ENCODE results near the gene FBXL17.
"Not testable (repeated sequence)": the region's sequence is repeated elsewhere in the genome, so short reads cannot be mapped to it uniquely, and the experiment has no call there.

The FBXL17 gene

DNA sequence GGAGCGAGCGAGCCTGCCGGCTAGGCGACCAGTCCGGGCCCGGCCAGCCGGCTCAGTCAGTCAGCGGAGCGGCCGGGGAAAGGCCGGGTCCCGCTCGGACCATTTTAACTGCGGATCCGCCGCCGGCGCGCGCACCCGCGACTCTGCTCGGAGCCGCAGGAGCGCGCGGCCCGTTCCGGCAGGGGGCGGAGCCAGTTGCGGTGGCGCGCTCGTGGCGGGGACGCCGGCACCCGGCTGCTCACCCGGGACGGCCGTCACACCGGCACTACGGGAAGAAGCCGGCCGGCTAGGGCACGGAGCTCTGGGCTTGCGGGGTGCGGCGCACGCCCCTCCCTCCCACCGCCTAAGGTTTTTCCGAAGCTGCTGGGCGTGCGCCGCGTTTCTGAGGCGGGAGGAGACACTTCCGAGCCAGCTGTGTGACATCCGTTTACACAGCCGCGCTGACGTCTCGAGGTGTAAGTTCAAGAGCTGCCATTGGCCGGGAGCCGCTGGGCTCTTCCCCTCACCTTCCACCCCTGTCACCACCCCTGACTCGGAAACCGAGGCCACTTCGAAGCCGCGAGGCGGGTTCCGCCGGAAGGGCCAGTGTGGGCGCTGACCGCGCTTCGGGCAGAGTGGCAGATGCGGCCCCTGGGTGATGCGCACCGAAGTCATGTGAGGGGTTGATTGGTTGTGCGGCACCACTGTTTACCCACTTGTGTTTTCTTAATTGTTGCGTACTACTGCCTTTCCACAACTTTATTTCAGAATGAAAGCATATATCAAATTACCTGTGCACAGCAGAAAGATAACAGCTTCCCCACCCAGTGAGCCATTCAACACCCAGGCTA, at the start of gene FBXL17:
TSS of gene FBXL17 (minus strand) at position 145 of the 830 bp plus-strand sequence.
- peak; percentile 97 for DNase-seq

DNA sequence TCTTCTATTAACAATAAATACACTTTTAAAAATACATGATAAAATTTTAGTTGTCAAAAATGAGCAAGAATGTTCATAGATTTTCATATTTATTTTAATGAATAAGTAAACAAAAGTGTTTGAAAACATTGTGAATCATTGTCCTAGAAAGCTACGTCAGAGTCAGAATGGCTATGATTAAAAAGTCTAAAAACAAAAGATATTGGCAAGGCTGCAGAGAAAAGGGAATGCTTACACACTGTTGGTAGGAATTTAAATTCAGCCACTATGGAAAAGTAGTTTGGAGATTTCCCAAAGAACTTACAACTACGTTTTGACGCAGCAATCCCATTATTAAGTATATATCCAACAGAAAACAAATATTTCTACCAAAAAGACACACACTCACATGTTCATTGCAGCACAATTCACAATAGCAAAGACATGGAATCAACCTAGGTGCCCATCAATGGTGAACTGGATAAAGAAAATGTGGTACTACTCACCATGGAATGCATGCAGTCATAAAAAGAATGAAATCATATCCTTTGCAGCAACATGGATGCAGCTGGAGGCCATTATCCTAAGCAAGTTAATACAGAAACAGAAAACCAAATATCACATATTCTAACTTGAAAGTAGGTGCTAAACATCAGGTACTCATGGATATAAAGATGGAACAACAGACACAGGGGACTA, 49.2 kb upstream of the FBXL17 start:
- DNase-seq, result no peak

DNA sequence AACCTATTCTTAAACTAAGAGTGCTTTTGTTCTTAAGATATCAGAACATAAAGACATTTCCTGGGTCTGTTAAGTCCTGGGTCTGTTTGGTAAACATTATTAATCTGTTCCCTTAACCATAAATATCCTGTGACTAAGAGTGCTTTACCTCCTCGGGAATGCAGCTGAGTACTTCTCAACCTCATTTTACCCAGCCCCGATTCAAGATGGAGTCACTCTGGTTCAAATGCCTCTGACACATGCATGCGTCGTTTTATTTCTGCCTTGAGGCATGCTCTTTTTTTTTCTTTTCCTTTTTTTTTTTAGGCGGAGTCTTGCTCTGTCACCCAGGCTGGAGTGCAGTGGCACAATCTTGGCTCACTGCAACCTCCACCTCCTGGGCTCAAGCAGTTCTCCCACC, 39.8 kb upstream of the FBXL17 start:
- DNase-seq, result no peak

DNA sequence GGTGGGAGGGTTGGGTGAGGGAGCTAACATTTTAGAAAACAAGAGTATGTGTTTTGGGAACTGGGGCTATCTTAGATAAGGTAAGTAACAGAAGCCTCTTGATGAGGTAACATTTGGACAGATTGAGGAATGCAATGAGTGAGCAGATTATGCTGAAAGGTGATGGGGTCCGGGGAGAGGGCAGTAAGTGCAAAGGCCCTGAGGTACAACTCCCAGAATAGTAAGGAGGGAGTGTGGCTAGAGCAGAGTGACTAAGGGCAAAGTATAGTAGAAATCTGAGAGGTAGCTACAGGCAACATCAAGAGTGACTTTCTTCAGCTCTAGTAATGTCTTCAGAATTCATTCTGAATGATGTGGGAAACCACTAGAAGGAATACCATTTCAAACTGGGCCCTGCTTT, 38.9 kb upstream of the FBXL17 start:
- DNase-seq, result no peak

DNA sequence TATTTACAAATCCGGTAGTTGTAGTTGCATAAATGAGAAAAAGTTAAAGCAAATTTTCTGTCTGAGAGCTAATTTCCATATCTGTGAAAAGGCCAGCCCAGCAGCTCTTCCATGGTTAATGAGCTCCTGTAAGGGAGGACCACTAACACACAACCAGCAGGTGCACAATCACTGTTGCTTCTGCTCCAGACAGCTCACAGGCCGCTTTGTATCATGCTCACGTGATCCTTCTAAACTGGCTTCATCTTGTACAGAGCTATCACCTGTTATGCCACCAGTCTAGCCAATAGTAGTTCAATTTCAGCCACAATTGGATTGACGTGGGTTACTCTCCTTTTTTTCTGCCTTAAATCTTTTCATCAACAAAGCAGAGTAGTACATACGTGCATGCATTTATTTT, 38.3 kb upstream of the FBXL17 start:
- DNase-seq, result no peak

DNA sequence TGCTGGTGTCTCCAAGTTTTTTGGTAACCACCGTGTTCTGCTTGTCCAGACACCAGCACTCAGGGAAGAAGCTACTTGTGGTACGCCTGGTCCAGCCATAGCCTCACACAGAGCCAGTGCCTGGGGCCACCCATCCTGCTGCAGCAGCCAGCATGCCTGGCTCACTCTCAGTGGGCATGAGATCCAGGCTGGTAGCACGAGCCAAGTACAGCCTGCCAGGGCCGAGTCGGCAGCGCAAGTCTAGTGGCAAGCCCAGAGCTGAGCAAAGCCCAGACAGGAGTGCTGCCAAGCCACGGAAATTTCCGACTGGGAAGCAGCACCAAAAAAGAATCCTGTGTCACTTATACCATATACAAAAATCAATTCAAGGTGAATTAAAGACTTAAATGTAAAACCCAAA, 36.3 kb upstream of the FBXL17 start:
- no peak for DNase-seq

DNA sequence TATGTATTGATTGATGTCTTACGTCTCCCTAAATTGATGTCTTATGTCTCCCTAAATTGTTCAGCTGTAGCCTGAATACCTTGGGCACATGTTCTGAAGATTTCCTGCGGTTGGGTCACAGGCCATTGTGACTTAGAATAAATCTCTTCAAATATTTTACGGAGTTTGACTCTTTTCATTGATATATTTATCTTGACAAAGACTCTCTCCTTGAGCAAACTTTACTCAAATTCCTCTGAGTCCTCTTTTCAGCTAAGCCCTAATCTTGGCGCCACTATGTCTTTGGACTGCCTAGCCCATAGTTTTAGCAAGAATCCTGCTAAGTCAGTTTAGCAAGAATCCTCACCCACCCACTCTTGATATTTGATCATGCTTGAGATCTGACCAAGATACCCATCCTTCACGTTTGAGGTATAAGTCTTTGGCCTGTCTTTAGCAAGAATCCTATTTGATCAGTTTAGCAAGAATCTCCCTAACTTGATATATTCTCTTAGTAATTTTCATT, 35.3 kb upstream of the FBXL17 start:
- no peak for DNase-seq

DNA sequence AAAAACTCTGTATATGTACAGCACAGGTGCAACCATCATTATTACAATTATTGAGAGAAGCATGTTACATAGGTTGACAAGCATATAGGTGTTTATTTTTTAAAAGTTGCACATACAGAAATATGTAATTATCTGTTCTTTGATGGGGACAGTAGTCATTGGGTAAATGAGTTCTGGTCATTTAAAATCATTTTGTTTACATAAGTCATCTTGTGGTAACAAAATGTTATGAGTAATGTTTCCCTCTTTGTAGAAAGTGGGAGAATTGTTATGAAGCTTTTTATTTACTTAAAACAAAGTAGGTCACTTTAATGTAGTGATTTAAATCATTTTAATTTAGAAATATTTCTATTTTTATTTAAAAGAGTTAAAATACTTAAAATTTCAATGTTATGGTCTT, 33.8 kb upstream of the FBXL17 start:
- DNase-seq, result no peak

DNA sequence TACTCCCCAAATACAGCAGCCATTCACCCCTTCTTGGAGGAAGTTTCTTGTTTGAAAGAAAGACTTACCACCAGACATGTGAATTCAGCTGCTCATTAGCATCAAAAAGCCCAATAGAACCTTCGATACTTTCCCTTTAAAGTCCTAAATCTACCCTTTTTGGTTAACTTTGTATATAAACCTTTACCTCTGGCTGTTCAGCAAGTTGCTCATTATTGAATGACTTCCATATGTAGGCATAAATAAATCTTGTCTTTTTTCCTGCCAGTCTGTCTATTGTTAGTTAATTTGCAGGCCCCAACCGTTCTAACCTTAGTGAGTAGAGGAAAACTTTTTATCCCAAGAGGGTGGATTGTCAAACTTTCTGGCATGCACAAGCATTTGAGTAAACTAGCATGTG, 27.9 kb upstream of the FBXL17 start:
- no peak for DNase-seq

DNA sequence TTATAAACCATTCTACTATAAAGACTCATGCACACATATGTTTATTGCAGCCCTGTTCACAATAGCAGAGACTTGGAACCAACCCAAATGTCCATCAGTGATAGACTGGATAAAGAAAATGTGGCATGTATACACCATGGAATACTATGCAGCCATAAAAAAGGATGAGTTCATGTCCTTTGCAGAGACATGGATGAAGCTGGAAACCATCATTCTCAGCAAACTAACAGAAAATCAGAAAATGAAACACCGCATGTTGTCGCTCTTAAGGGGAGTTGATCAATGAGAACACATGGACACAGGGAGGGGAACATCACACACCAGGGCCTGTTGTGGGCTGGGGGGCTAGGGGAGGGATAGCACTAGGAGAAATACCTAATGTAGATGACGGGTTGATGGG, 23.3 kb upstream of the FBXL17 start:
- DNase-seq, result not testable (repeated sequence)

DNA sequence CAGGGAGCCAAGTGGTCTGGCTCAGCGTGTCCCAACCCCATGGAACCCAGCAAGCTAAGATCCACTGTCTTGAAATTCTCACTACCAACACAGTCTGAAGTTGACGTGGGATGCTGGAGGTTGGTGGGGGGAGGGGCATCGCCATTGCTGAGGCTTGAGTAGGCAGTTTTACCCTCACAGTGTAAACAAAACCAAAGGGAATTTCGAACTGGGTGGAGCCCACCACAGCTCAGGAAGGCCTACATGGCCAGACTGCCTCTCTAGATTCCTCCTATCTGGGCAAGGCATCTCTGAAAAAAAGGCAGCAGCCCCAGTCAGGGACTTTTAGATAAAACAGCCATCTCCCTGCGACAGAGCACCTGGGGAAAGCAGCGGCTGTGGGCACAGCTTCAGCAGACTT, 17.1 kb upstream of the FBXL17 start:
- DNase-seq, result no peak

DNA sequence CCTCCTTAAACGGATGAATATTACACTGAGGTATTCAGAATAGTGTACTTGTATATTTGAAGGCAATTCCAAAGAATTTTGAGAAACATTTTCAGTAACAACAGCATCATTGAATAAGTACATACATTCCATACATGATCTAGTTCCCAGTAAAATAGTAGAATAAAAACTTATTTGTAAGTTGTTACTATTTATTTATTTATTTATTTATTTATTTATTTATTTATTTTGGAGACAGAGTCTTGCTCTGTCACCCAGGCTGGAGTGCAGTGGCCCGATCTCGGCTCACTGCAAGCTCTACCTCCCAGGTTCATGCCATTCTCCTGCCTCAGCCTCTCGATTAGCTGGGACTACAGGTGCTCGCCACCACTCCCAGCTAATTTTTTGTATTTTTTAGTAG, 14.9 kb upstream of the FBXL17 start:
- DNase-seq, result not testable (repeated sequence)

DNA sequence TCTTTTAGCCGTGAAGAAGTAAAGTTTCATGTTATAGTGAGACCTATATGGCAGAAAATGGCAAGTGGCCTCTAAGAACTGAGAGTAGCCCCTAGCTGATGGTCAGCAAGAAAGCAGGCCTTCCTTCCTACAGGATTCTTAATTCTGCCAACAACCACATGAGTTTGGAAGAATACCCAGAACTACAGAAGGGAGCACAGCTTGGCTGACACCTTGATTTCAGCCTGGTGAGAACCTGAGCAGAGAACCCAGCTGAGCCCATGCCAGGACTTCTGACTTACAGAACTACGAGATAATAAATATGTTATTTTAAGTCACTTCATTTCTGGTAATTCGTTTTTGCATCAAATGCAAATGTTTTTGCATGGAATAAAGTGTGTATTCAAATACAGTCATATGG, 5.9 kb upstream of the FBXL17 start:
- no peak for DNase-seq

DNA sequence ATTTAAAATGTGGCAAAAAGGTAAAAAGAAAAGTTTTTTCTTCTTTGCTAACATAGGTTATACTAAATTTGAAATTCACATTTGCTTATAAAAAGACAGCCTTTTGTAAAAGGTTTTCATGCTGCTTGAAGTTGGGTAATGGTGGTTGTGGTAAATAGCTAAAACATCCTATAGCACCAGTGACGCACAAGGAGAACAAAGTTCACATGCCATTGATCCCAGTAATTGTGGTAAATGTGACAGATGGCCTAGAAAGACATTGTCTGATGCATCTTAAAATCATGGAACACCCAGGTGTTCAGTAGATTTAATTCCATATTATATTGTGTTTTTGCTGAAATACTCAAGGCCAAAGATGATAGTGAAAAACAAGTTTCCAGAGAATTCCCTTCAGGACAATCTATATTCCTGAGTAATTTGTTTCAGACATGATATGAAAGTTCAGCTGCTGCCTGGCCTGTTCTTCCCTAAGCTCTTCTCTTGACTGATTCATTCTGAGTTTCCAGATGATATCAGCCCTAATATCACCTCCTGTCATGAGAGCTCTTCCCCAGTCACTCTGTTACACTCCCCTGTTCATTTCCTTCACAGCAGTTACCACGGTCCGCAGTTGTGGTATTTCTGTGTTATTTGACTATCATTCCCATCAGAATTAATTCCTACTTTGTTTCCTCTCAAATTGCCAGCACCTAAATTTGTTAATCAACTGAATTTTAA, 4.6 kb upstream of the FBXL17 start:
- no peak for DNase-seq

DNA sequence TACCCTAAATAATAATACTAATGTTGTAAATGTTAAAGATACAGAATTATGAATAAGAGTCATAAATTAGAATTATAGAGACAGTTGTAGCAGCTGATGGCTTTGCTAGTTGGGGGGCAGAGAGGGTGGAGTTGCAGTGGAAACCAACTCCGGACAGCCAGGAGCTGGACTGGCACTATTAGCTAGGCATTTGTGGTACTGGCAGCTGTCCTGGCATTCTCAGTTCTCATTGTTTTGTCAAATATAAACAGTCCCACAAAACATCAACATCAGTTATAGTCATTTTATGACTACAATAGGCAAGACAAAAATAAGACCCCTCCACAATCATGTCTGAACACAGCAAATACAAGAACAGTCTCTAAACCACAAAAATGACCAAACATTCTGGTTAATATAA, 2.8 kb upstream of the FBXL17 start:
- DNase-seq, result no peak

DNA sequence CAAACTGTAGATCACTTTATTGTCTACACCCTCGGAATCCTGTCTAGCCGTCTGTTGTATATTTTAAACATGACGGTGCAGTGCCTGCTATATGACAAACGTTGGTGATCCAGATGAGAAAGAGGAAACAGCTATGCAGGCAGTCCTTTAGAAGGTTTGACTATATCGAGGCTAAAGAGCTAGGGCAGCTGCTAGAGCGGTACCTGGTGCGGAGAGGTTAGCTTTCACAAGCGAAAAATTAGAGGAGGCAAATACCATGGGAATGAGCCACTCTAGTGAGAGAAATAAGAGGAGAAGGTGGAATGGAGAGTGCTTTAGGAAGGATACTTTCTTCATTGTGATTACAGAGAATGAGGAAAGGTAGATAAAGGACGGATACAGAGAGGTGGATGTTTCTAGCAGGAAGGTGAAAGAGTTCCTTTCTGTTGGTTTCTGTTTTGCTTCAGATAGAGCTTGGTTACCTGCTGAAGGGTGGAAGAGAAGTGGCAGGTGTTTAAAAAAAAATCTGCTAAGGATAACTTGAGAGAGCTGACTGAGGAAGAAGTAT, 959 bp upstream of the FBXL17 start:
- DNase-seq, result no peak

DNA sequence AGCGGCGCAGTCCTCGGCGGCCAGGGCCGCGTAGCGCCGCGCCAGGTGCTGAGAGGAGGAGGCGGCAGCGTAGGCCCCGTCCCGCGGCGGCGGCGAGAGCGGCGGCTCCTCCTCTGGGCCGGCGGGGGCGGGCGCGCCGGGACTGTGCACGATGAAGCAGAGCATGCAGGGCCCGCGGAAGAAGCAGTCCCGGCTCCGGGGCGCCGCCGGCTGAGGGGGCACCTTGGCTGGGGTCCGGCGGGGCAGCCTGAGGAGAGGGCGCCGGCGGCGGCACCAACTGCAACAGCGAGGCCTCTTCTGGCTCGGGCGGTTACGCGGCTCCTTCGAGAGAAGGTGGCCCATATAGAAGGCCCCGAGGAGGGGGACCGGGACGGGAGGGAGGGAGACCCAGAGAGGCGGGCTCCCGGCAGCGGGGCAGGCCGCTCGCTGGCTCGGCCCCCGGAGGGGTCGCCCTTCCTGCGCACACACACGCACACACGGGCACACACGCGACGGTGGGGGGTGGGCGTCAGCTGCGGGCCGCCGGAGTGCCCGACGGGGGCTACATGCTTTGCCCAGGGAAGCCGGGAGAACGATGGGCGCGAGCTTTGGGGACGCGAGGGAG, 446 bp downstream of the FBXL17 start:
- peak; percentile 14 to 53 for DNase-seq

DNA sequence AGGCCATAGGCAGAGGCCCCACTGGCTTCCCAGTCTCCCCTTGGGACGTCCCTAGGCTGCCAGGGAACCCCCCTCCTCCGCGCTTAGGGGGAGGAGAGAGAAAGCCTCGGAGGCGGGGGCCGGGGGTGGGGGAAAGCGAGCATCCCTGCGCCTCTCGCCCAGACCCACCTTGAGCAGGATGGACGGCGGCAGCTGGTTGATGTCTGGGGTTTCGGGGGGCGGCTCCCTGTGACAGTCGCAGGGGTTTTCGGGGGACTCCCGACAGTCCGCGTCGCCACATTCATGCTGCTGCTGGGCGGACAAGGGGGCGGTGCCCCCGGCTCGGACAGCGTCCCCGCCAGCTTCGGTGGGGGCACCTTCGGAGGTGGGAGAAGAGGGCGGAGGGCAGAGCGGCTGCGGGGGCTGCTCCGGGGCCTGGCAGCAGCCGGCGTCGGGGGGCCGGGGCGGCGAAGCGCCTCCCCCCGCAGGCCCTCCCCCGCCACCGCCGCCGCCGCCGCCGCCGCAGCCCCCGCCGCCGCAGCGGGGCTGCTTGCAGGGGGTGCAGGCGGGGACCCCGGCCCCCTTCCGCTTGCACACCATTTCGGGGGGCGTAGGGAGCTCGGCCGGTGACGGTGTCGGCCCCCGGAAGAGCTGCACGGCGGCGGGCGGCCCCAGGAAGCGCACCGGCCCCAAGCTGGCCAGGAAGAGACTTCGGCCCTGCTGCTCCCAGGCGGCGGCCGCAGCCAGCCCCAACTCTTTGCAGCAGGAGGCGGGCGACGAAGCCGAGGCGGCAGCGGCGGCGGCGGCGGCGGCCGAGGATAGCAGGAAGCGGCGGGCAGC, 1.2 kb downstream of the FBXL17 start:
- peak; percentile 39 to 40 for DNase-seq

DNA sequence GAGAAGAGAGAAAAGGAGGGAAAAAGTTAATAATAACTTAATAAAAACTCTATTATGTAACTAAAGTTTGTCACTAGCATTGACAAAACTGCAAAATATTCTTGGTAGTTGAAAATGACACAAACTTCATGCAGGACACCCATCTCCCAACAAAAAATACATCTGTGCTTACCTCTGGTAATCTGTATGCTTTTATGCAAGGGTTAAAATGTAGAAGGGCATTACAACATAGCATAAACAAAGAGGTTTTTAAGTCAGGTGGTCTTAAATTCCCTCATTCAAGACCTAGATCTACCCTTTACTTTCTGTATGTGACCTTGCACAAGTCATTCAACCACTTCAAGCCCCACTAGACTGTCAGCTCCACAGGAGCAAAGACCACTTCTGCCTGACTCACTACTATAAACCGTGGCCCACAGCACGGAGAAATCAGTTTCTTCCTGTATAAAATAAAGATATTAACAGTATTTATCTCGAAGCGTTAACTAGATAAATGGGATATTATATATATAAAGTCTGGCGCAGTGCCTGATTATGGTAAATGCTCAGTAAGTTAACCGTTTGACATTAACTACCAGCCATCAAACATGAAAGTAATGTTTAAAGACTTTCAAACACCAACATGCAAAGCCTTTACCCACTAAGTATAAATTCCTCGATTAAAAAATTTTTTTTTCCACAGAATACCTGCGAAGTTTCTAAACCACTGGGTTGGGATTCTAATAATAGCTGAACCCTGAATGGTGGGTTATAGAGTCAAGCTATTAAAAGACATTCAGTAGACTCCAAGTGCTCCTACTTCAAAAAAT, 2.0 kb downstream of the FBXL17 start:
- DNase-seq, result no peak

DNA sequence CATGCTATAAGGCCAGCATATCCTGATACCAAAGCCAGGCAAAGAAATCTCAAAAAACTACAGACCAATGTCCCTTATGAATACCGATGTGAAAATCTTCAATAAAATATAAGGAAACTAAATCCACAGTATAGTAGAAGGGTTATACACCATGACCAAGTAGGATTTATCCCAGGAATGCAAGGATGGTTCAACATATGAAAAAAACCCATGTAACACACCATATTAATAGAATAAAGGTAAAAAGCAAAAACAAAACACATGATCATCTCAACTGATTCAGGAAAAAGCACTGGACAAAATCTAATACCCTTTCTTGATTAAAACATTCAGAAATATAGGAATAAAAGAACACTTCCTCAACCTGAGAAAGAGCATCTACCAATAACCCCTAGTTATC, 6.1 kb downstream of the FBXL17 start:
- DNase-seq, result no peak

DNA sequence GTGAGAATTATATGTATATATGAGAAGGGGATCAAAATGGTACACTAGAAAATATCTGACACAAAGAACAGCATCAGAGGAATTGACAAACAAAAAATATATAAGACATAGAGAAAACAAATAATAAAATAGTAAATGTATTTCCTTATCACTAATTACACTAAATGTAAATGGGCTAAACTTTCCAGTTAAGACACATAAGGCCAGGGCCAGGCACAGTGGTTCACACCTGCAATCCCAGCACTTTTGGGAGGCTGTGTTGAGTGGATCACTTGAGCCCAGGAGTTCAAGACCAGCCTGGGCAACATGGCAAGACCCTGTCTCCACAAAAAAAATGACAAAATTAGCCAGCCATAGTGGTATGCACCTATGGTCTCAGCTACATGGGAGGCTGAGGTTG, 8.5 kb downstream of the FBXL17 start:
- no peak for DNase-seq

Data from SW 1271 (cell line).